MCF 10A (cell line): ENCODE results near the gene MYOF. TPM values are rescaled to one million over a fixed set of nuclear protein-coding genes. Genes with fewer than 3 reads are reported as not detected.
A peak's percentile ranks its signal among the peaks of the same experiment; 100 is the strongest.

ENCODE experiments used
- BruUV-seq: library from RNA; stranded (reverse); fragments of 400-500 nt; replicated peaks from 2 replicates; lab custom pipeline; 2021; lab: Mats Ljungman, UMichigan
- CTCF ChIA-PET: fragments of 300-600 bp; sonication (Branson Sonifier 250); formaldehyde crosslinking; extraction: SDS; loops from one replicate; lab custom pipeline; 2021; ENCODE audit warnings: antibody characterized with exemption, inconsistent platforms; lab: Yijun Ruan, JAX
- POLR2A ChIA-PET: fragments of 300-600, 350-650 bp; sonication (Branson Sonifier 250); formaldehyde crosslinking; extraction: SDS; loops from one replicate; lab custom pipeline; 2020; ENCODE audit warnings: antibody characterized with exemption, inconsistent platforms; lab: Yijun Ruan, JAX
- DNase-seq: peaks from one replicate; pipeline ENCODE4 v3.0.0-alpha.2; 2018; ENCODE audit not compliant: unreplicated experiment
- H3K27ac Mint-ChIP-seq: one replicate; pipeline ENCODE4 v1.8.0; 2022; ENCODE audit warnings: mild to moderate bottlenecking, low read depth, mixed read lengths; ENCODE audit not compliant: unreplicated experiment
- H3K27me3 Mint-ChIP-seq: one replicate; pipeline ENCODE4 v1.8.0; 2022; ENCODE audit warnings: mixed read lengths; ENCODE audit not compliant: insufficient read depth, unreplicated experiment
- H3K36me3 Mint-ChIP-seq: one replicate; pipeline ENCODE4 v1.8.0; 2022; ENCODE audit warnings: mild to moderate bottlenecking, moderate library complexity, mixed read lengths; ENCODE audit not compliant: insufficient read depth, unreplicated experiment
- H3K4me1 Mint-ChIP-seq: one replicate; pipeline ENCODE4 v1.8.0; 2022; ENCODE audit warnings: mixed read lengths; ENCODE audit not compliant: insufficient read depth, unreplicated experiment
- H3K4me3 Mint-ChIP-seq: one replicate; pipeline ENCODE4 v1.8.0; 2022; ENCODE audit warnings: mild to moderate bottlenecking, moderate library complexity, mixed read lengths; ENCODE audit not compliant: unreplicated experiment
- H3K9me3 Mint-ChIP-seq: one replicate; pipeline ENCODE4 v1.8.0; 2022; ENCODE audit warnings: mixed read lengths; ENCODE audit not compliant: unreplicated experiment
- CTCF ChIP-seq: fragments of 200-600 bp; IDR thresholded peaks from one replicate; pipeline ENCODE4 v1.8.0; 2022; ENCODE audit warnings: antibody characterized with exemption, mild to moderate bottlenecking; ENCODE audit not compliant: unreplicated experiment
- intact Hi-C: fragments of 100-400 bp; cut with micrococcal nuclease; formaldehyde crosslinking; loops from 2 replicates; pipeline ENCODE4 v1.14.1; 2022
- total RNA-seq: library from RNA; stranded (reverse); gene quantifications from 2 replicates; pipeline ENCODE4 v1.2.3, GENCODE V29; 2022

The MYOF gene
- total RNA-seq, 1 experiment from 2014 or later = 167 TPM

GRCh38 chr10:93501650-93502049 is 19.5 kb upstream of the MYOF start:
- Mint-ChIP-seq H3K9me3 (no peaks in the 10 kb centered on the region), H3K27me3 (no peaks in the 10 kb centered on the region), H3K36me3 (peaks cover 12% of the 10 kb centered on the region), H3K4me3 (no peak overlapping the region), H3K27ac (no peak overlapping the region), H3K4me1 (peaks cover 38% of the 10 kb centered on the region)
- intact Hi-C loops = no loop called here
- POLR2A ChIA-PET = interaction anchor here (0.6 to 2.0 kb wide), 7 partner anchors 13 to 201 kb away, joined by 3 to 15 read pairs (median 3); partner anchors contain the start of genes FRA10AC1 and MYOF
- DNase-seq = no peak
- no peak for TF ChIP-seq CTCF
- CTCF ChIA-PET = interaction anchor here (0.6 to 3.5 kb wide), 6 partner anchors 10 to 52 kb away, joined by 3 to 37 read pairs (median 3); no protein-coding TSS in a partner anchor
- BruUV-seq = no TSS peak

- H3K27me3 Mint-ChIP-seq = no peaks in the 10 kb centered on the region
- no peaks in the 10 kb centered on the region for H3K36me3 Mint-ChIP-seq
- intact Hi-C loops = loop anchor here (5.0 kb wide), 1 partner anchor 121 kb away; no protein-coding TSS in a partner anchor
- no peak for DNase-seq
- H3K27ac Mint-ChIP-seq = peak overlapping the region; percentile 3
- H3K9me3 Mint-ChIP-seq = no peaks in the 10 kb centered on the region
- ChIA-PET CTCF (no interaction called here), POLR2A (no interaction called here)
- peaks cover 37% of the 10 kb centered on the region for H3K4me1 Mint-ChIP-seq
- TSS peak; percentile 27 for BruUV-seq
- H3K4me3 Mint-ChIP-seq = no peak overlapping the region
- no peak for TF ChIP-seq CTCF
Measured at GRCh38 chr10:93498166-93498565, 16.0 kb upstream of the MYOF start.

- intact Hi-C loops = loop anchor here (5.0 kb wide), 1 partner anchor 119 kb away; no protein-coding TSS in a partner anchor
- no peak for TF ChIP-seq CTCF
Measured at GRCh38 chr10:93496322-93497041, 14.3 kb upstream of the MYOF start, which contains the start of gene CEP55. Gene CEP55, plus strand, starts transcription at chr10:93496612. Its CDS starts 3,440 bp downstream, at chr10:93500052.

More at GRCh38 chr10:93496322-93497041, 14.3 kb upstream of the MYOF start, which contains the start of gene CEP55:
- POLR2A ChIA-PET = interaction anchor here (0.6 to 3.9 kb wide), 14 partner anchors 12 to 648 kb away, joined by 3 to 56 read pairs (median 4); partner anchors contain the start of genes EXOC6, FRA10AC1 and MYOF
- Mint-ChIP-seq H3K4me1 (peaks cover 24% of the 10 kb centered on the region), H3K27ac (peak within 1 kb of the TSS; percentile 73), H3K27me3 (no peaks in the 10 kb centered on the region), H3K4me3 (peak within 1 kb of the TSS; percentile 84), H3K9me3 (no peaks in the 10 kb centered on the region), H3K36me3 (no peaks in the 10 kb centered on the region)
- BruUV-seq = no TSS peak
- CTCF ChIA-PET = interaction anchor here (0.7 to 3.0 kb wide), 9 partner anchors 10 to 600 kb away, joined by 3 to 22 read pairs (median 6); partner anchors contain the start of gene MYOF
- DNase-seq = peak; percentile 94
